GM21526 (cell line): Measurements from ENCODE around the gene ZMAT5.

Experiments
- ATAC-seq: cut with Tn5 transposase; IDR thresholded peaks from one replicate; pipeline ENCODE4 v1.9.1; 2021; ENCODE audit warnings: moderate library complexity; ENCODE audit not compliant: unreplicated experiment, low FRiP score

The ZMAT5 gene

DNA sequence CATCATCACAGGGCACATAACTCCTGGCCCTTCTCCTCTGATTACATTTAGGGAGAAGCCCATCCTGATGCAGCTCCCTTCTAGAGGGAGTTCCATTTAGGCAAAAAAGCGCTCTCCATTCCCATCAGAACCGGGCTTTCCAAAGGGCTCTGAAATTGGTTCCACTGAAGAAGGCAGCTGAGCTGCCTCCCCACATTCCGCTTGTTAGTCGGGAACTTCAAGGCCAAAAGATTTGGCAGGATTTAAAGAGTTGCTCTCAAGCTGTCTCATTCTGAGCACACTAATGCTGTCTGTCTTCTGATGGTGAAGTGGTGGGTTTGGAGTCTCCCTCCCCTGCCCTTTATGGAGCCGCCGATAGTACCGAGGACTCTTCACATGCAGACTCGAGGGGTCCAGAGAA is 73.6 kb downstream of the ZMAT5 start:
- no peak for ATAC-seq

DNA sequence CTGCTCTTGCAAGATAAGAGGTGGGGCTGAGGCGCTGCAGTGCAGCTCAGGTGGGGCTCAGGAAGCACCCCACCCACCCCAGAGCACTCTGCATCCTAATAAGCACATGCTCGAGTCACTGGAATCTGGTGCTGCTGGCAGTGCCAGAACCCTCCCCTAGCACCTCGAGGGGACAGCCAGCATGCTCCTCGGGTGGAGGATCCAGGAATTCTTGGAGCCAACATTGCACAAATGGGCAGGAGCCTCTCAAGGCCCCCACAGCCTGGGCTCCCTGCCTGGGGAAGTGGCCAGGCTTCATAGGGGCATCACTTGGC is 74.5 kb downstream of the ZMAT5 start:
- no peak for ATAC-seq

DNA sequence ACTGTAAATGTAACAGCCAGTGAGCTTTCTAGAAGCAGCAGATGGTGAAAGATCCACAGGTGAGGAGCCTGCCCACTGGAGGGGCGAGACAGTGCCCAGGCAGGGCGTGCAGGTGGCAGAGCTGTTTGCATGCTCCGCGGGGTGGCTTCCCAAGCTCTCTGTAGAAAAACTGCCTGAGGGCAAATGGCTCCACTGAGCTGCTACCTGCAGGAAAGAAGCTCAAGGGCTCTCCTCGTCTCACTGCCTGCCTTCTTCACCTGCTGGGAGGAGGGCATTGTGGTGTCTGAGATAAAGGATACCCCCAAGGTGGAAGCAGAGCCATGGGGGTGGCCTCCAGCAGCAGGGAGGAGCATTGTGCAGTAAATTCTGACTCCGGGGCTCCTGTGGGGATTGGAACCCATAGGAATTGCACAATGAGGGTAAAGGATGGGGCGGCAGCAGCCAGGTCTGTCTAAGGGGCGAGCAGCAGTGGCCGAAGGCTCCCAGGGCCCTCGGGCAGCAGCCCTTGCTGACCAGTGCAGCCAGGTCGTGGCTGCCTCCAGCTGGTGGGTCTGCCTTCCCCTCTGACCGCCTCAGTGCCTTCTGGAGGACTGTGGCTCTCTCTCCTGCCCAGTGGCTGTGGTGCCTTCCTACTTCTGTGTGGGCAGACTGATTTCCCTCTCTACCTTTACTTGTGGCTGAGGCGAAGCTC is 75.0 kb downstream of the ZMAT5 start:
- no peak for ATAC-seq

DNA sequence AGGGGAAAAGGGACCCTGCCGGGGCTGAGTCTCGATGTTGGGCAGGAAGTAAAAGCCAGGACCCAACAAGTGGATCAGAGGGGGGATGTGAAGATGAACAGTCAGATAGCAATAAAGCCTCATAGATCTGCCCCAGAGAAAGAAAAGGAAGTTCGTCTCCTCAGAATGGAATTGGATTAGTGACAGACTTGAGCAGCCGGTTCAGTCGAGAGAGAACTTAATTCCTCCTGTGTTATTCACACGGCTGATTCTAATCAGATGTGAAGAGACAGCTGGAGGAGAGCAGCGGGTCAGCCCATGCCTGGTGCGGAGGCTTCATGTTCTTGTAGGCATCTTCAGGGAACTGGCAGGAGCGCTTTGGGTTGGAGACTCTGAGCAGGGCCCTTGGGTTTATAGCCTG is 76.3 kb downstream of the ZMAT5 start:
- ATAC-seq, result no peak

DNA sequence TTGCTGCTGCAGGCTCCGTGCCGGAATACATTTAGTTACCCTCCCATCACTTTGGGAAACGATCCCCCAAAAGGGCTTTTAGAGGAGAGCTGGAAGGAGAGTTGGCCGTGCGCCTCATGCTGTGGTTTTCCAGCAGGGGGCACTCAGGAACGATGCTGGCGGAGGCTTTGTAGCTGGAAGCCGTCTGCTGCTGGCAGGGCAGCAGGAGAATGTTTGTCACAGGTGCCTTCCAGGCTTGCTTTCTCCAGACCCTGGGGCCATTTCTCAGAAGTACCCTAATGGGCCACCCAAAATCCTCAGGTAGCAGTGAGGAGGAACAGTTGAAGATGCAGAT is 77.0 kb downstream of the ZMAT5 start:
- no peak for ATAC-seq

DNA sequence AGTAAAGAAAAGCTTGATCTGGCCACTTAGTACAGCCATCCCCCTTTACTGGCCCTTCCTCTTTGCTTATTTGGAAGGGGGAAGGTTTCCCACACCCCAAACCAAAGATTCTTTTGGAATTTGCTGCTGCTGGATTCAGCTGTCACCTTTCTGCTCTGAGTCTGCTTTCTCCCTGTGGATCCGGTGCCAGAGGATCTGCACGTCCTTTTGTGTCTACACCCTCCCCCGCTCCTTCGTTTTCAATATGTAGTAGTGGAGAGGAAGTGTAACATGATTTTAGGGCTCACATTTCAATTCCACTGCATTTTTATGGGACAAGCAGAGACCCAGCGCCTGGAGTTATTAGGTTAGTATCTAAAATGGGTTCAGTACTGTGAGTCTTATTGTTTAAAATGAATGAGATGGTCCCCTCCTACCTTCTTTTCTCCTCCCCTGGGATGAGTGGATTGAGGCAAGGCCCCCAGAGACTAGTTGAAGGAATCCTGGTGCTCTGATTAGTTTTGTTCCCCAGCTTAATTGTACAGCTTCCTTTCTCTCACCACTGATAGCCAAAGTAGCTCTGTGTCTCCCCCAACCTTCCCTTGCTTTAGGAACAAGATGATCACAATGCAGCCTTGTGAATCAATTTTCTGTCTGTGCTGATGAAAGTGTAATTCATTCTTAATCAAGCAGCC is 77.5 kb downstream of the ZMAT5 start:
- ATAC-seq, result no peak

DNA sequence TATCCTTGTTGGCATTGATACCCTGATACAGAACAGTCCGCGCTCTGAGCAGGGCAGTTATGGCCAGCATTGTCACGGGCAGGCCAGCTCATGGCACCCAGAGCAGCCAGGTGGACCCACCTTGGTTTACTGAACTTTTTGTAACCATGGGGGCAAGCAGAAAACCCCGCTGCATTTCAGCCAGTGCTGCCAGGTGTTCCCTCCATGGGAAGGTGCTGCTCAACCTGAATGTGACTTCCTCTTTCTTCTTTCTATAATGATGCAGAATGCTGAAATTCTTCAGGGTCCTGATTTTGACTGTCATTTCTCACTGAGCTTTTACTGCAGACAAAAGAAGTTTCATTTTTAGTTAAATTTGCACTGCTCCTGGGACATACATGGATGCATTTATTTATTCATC is 82.6 kb downstream of the ZMAT5 start:
- ATAC-seq, result no peak

DNA sequence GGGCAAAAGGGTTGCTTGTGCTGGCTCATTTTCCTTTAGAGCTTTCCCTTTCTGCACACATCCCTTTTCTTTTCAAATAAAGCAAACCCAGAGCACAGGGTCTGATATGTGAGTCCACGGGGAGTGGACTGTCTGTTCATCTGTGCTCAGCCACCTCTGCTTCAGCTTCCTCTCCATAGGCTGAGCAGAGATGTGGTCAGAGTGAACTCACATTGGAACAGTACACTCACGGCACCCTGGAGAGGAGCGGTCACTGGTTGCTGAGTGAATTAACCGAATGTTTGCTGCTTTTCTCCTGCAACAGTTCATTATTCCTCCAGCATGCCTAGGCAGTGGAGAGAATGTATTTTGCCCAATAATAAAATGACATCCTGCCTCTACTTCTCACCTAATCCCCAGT is 83.3 kb downstream of the ZMAT5 start:
- ATAC-seq, result no peak
